ENCODE results near the gene STX1A. TPM values are rescaled to one million over a fixed set of nuclear protein-coding genes. Genes with fewer than 3 reads are reported as not detected.

The STX1A gene
- total RNA-seq, 1 donor from 2014 or later: 119 TPM

DNA sequence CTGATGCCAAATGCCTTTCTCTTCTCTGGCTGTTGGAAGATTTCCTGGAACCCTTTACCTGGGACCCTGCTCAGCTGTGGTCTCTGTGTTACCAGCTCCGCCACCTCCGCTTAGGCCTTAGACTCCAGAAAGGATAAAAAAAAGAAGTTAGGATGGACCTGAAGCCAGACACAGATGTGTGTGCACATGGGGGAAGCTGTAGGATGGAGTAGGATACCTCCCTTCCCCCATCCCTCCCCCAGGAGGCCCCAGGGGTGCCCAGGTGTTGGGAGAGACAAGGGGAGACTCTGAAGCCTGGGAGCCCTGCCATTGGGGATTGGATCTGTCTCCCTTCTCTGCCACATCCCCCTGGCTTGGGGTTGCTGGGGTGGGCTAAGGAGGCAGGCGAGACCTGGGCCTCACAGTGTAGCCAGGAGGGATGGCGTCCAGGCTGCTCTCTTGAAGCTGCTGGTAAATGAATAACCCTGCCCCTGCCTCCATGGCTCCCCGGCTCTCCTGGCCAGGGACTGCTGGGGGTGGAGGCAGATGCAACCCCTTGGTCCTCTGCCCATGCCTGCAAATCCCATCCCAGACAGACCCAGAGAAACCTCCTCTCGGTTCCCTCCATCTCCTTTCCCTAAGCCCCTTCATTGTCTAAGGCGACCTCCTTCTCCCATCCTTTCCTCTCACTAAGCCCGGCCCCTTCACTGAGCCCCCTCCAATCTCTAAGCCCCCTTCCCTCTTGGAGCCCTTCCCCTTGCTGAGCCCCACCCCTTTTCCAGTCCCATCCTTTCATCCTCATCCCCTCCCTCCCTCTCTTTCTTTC is 42.6 kb upstream of the STX1A start:
- no peaks in the 10 kb centered on the region for H3K36me3 Mint-ChIP-seq (ENCODE audit: unreplicated experiment)
- no peak for DNase-seq
- H3K4me1 Mint-ChIP-seq (ENCODE audit: low read depth, unreplicated experiment): no peaks in the 10 kb centered on the region
- no peak overlapping the region for H3K4me3 Mint-ChIP-seq (ENCODE audit: unreplicated experiment)
- TF ChIP-seq CTCF (IDR thresholded peaks at IDR 0.05; ENCODE audit: partially characterized antibody, unreplicated experiment): no peak
- H3K27ac Mint-ChIP-seq (ENCODE audit: unreplicated experiment): no peak overlapping the region
- peaks cover 1% of the 10 kb centered on the region for H3K9me3 Mint-ChIP-seq (ENCODE audit: unreplicated experiment)
- peaks cover 7% of the 10 kb centered on the region for H3K27me3 Mint-ChIP-seq (ENCODE audit: unreplicated experiment)

- no peaks in the 10 kb centered on the region for H3K36me3 Mint-ChIP-seq (ENCODE audit: unreplicated experiment)
- H3K4me1 Mint-ChIP-seq (ENCODE audit: low read depth, unreplicated experiment): no peaks in the 10 kb centered on the region
- DNase-seq: no peak
- no peak for TF ChIP-seq CTCF (IDR thresholded peaks at IDR 0.05; ENCODE audit: partially characterized antibody, unreplicated experiment)
- no peak overlapping the region for H3K4me3 Mint-ChIP-seq (ENCODE audit: unreplicated experiment)
- H3K27me3 Mint-ChIP-seq (ENCODE audit: unreplicated experiment): peaks cover 7% of the 10 kb centered on the region
- H3K9me3 Mint-ChIP-seq (ENCODE audit: unreplicated experiment): peaks cover 1% of the 10 kb centered on the region
- no peak overlapping the region for H3K27ac Mint-ChIP-seq (ENCODE audit: unreplicated experiment)
Observed at GRCh38 chr7:73758581-73759138, 39.2 kb upstream of the STX1A start.

- peaks cover 4% of the 10 kb centered on the region for H3K27me3 Mint-ChIP-seq (ENCODE audit: unreplicated experiment)
- no peak for DNase-seq
- H3K27ac Mint-ChIP-seq (ENCODE audit: unreplicated experiment): no peak overlapping the region
- TF ChIP-seq CTCF (IDR thresholded peaks at IDR 0.05; ENCODE audit: partially characterized antibody, unreplicated experiment): no peak
- H3K4me3 Mint-ChIP-seq (ENCODE audit: unreplicated experiment): no peak overlapping the region
- no peaks in the 10 kb centered on the region for H3K4me1 Mint-ChIP-seq (ENCODE audit: low read depth, unreplicated experiment)
- H3K9me3 Mint-ChIP-seq (ENCODE audit: unreplicated experiment): no peaks in the 10 kb centered on the region
- H3K36me3 Mint-ChIP-seq (ENCODE audit: unreplicated experiment): no peaks in the 10 kb centered on the region
Observed at GRCh38 chr7:73749931-73750776, 30.7 kb upstream of the STX1A start.

DNA sequence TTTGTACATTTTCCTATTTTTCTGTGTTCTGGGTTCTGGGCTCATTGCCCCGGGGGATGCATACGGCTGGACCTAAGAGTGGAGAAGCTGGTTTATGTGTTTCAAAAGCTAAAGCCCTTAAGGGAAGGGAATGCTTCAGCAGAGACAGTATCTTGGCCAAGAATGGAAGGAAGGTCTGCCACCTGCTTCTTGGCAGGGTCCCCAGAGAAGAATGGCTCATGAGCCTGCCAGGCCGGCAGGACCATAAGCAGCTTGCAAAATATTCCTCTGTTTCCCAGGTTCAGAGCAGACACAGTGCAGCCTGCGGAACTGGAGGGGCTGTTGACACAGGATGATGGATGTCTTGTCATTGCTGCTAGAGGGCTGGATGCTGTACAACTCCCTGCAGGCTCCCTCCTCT is 26.9 kb upstream of the STX1A start:
- peaks cover 7% of the 10 kb centered on the region for H3K4me1 Mint-ChIP-seq (ENCODE audit: low read depth, unreplicated experiment)
- H3K4me3 Mint-ChIP-seq (ENCODE audit: unreplicated experiment): no peak overlapping the region
- H3K9me3 Mint-ChIP-seq (ENCODE audit: unreplicated experiment): peaks cover 4% of the 10 kb centered on the region
- no peaks in the 10 kb centered on the region for H3K36me3 Mint-ChIP-seq (ENCODE audit: unreplicated experiment)
- DNase-seq: no peak
- peaks cover 8% of the 10 kb centered on the region for H3K27me3 Mint-ChIP-seq (ENCODE audit: unreplicated experiment)
- TF ChIP-seq CTCF (IDR thresholded peaks at IDR 0.05; ENCODE audit: partially characterized antibody, unreplicated experiment): no peak
- no peak overlapping the region for H3K27ac Mint-ChIP-seq (ENCODE audit: unreplicated experiment)
